Measurements from ENCODE around the gene CACNB1. TPM values are rescaled to one million over a fixed set of nuclear protein-coding genes. Genes with fewer than 3 reads are reported as not detected.

Gene CACNB1
- total RNA-seq, 2 experiments from 2014 or later: 5.3 to 5.9 TPM

- no peak for DNase-seq
- Mint-ChIP-seq H3K36me3 (ENCODE audit: low read depth) (peaks cover 3% of the 10 kb centered on the region), H3K4me3 (no peak overlapping the region), H3K4me1 (ENCODE audit: low read depth) (peaks cover 2% of the 10 kb centered on the region), H3K27ac (no peak overlapping the region), H3K27me3 (ENCODE audit: low read depth) (no peaks in the 10 kb centered on the region), H3K9me3 (no peaks in the 10 kb centered on the region)
- intact Hi-C loops (cut with micrococcal nuclease): no loop called here
- CTCF ChIA-PET: interaction anchor here (1.0 to 2.6 kb wide), 3 partner anchors 14 to 195 kb away, joined by 3 to 6 read pairs (median 4); no protein-coding TSS in a partner anchor
Observed at GRCh38 chr17:39178536-39178935, 18.9 kb downstream of the CACNB1 start.

- Mint-ChIP-seq H3K4me3 (no peak overlapping the region), H3K27me3 (ENCODE audit: low read depth) (no peaks in the 10 kb centered on the region), H3K4me1 (ENCODE audit: low read depth) (peaks cover 4% of the 10 kb centered on the region), H3K9me3 (no peaks in the 10 kb centered on the region), H3K27ac (no peak overlapping the region), H3K36me3 (ENCODE audit: low read depth) (no peaks in the 10 kb centered on the region)
- CTCF ChIA-PET: interaction anchor here (0.8 to 5.0 kb wide), 3 partner anchors 13 to 194 kb away, joined by 3 to 73 read pairs (median 44); partner anchors contain the start of gene ARL5C
- intact Hi-C loops (cut with micrococcal nuclease): no loop called here
- no peak for DNase-seq
Observed at GRCh38 chr17:39177256-39177655, 20.2 kb downstream of the CACNB1 start.

GRCh38 chr17:39175695-39176093, 21.8 kb downstream of the CACNB1 start:
- Mint-ChIP-seq H3K27ac (no peak overlapping the region), H3K4me3 (no peak overlapping the region), H3K36me3 (ENCODE audit: low read depth) (no peaks in the 10 kb centered on the region), H3K4me1 (ENCODE audit: low read depth) (peaks cover 4% of the 10 kb centered on the region), H3K27me3 (ENCODE audit: low read depth) (no peaks in the 10 kb centered on the region), H3K9me3 (no peaks in the 10 kb centered on the region)
- DNase-seq: no peak
- CTCF ChIA-PET: interaction anchor here (0.6 to 5.0 kb wide), 14 partner anchors 8 to 304 kb away, joined by 3 to 73 read pairs (median 6); partner anchors contain the start of gene ARL5C
- intact Hi-C loops (cut with micrococcal nuclease): loop anchor here (1.0 kb wide), 1 partner anchor 192 kb away; no protein-coding TSS in a partner anchor

- Mint-ChIP-seq H3K36me3 (ENCODE audit: low read depth) (no peaks in the 10 kb centered on the region), H3K9me3 (no peaks in the 10 kb centered on the region), H3K27me3 (ENCODE audit: low read depth) (no peaks in the 10 kb centered on the region), H3K4me3 (no peak overlapping the region), H3K27ac (no peak overlapping the region), H3K4me1 (ENCODE audit: low read depth) (peaks cover 4% of the 10 kb centered on the region)
- CTCF ChIA-PET: interaction anchor here (0.6 to 5.0 kb wide), 26 partner anchors 8 to 617 kb away, joined by 3 to 73 read pairs (median 4); partner anchors contain the start of genes ARL5C, PLXDC1 and RPL19
- intact Hi-C loops (cut with micrococcal nuclease): loop anchor here (1.0 kb wide), 1 partner anchor 192 kb away; no protein-coding TSS in a partner anchor
- DNase-seq: peak; percentile 85
Observed at GRCh38 chr17:39174920-39175694, 22.4 kb downstream of the CACNB1 start.

- intact Hi-C loops (cut with micrococcal nuclease): no loop called here
- Mint-ChIP-seq H3K27me3 (ENCODE audit: low read depth) (peaks cover 5% of the 10 kb centered on the region), H3K4me1 (ENCODE audit: low read depth) (peaks cover 4% of the 10 kb centered on the region), H3K27ac (no peak overlapping the region), H3K9me3 (no peaks in the 10 kb centered on the region), H3K36me3 (ENCODE audit: low read depth) (no peaks in the 10 kb centered on the region), H3K4me3 (no peak overlapping the region)
- DNase-seq: no peak
- CTCF ChIA-PET: interaction anchor here (0.8 to 5.0 kb wide), 17 partner anchors 9 to 196 kb away, joined by 3 to 73 read pairs (median 4); partner anchors contain the start of genes ARL5C, PLXDC1 and RPL19
Observed at GRCh38 chr17:39173526-39174274, 23.8 kb downstream of the CACNB1 start.

- H3K27ac Mint-ChIP-seq: no peak overlapping the region
- H3K27me3 Mint-ChIP-seq (ENCODE audit: low read depth): peaks cover 7% of the 10 kb centered on the region
- CTCF ChIA-PET: interaction anchor here (2.5 to 5.0 kb wide), 3 partner anchors 9 to 190 kb away, joined by 15 to 73 read pairs (median 44); partner anchors contain the start of genes ARL5C and PLXDC1
- no peak overlapping the region for H3K4me3 Mint-ChIP-seq
- no peaks in the 10 kb centered on the region for H3K36me3 Mint-ChIP-seq (ENCODE audit: low read depth)
- intact Hi-C loops (cut with micrococcal nuclease): no loop called here
- no peak for DNase-seq
- peaks cover 4% of the 10 kb centered on the region for H3K4me1 Mint-ChIP-seq (ENCODE audit: low read depth)
- H3K9me3 Mint-ChIP-seq: no peaks in the 10 kb centered on the region
Observed at GRCh38 chr17:39173080-39173479, 24.4 kb downstream of the CACNB1 start.

- DNase-seq: no peak
- Mint-ChIP-seq H3K9me3 (no peaks in the 10 kb centered on the region), H3K36me3 (ENCODE audit: low read depth) (no peaks in the 10 kb centered on the region), H3K27ac (no peak overlapping the region), H3K4me3 (no peak overlapping the region), H3K27me3 (ENCODE audit: low read depth) (peaks cover 7% of the 10 kb centered on the region), H3K4me1 (ENCODE audit: low read depth) (peaks cover 9% of the 10 kb centered on the region)
- CTCF ChIA-PET: interaction anchor here (1.3 to 2.5 kb wide), 3 partner anchors 19 to 188 kb away, joined by 3 to 15 read pairs (median 7); partner anchors contain the start of gene PLXDC1
- intact Hi-C loops (cut with micrococcal nuclease): no loop called here
Observed at GRCh38 chr17:39171933-39172332, 25.5 kb downstream of the CACNB1 start.

GRCh38 chr17:39170558-39170957, 26.9 kb downstream of the CACNB1 start:
- intact Hi-C loops (cut with micrococcal nuclease): no loop called here
- no peak for DNase-seq
- no peaks in the 10 kb centered on the region for H3K36me3 Mint-ChIP-seq (ENCODE audit: low read depth)
- H3K4me1 Mint-ChIP-seq (ENCODE audit: low read depth): peaks cover 11% of the 10 kb centered on the region
- H3K27ac Mint-ChIP-seq: no peak overlapping the region
- CTCF ChIA-PET: interaction anchor here (0.7 to 2.4 kb wide), 2 partner anchors 127 to 187 kb away, joined by 3 to 7 read pairs; no protein-coding TSS in a partner anchor
- no peak overlapping the region for H3K4me3 Mint-ChIP-seq
- H3K27me3 Mint-ChIP-seq (ENCODE audit: low read depth): peaks cover 18% of the 10 kb centered on the region
- H3K9me3 Mint-ChIP-seq: no peaks in the 10 kb centered on the region

GRCh38 chr17:39170109-39170508, 27.4 kb downstream of the CACNB1 start:
- CTCF ChIA-PET: interaction anchor here (0.7 to 2.4 kb wide), 7 partner anchors 17 to 203 kb away, joined by 3 to 7 read pairs (median 4); no protein-coding TSS in a partner anchor
- Mint-ChIP-seq H3K27me3 (ENCODE audit: low read depth) (peaks cover 18% of the 10 kb centered on the region), H3K9me3 (no peaks in the 10 kb centered on the region), H3K4me1 (ENCODE audit: low read depth) (peaks cover 12% of the 10 kb centered on the region), H3K4me3 (no peak overlapping the region), H3K27ac (no peak overlapping the region), H3K36me3 (ENCODE audit: low read depth) (no peaks in the 10 kb centered on the region)
- DNase-seq: no peak
- intact Hi-C loops (cut with micrococcal nuclease): no loop called here

- intact Hi-C loops (cut with micrococcal nuclease): loop anchor here (5.0 kb wide), 1 partner anchor 68 kb away; no protein-coding TSS in a partner anchor
- no peaks in the 10 kb centered on the region for H3K9me3 Mint-ChIP-seq
- H3K36me3 Mint-ChIP-seq (ENCODE audit: low read depth): no peaks in the 10 kb centered on the region
- H3K27me3 Mint-ChIP-seq (ENCODE audit: low read depth): peaks cover 23% of the 10 kb centered on the region
- H3K27ac Mint-ChIP-seq: no peak overlapping the region
- CTCF ChIA-PET: interaction anchor here (0.7 to 1.4 kb wide), 5 partner anchors 16 to 203 kb away, joined by 3 to 7 read pairs (median 4); no protein-coding TSS in a partner anchor
- no peak for DNase-seq
- peaks cover 16% of the 10 kb centered on the region for H3K4me1 Mint-ChIP-seq (ENCODE audit: low read depth)
- H3K4me3 Mint-ChIP-seq: no peak overlapping the region
Observed at GRCh38 chr17:39169518-39169917, 28.0 kb downstream of the CACNB1 start.

- Mint-ChIP-seq H3K4me3 (no peak overlapping the region), H3K36me3 (ENCODE audit: low read depth) (no peaks in the 10 kb centered on the region), H3K27ac (no peak overlapping the region), H3K27me3 (ENCODE audit: low read depth) (peaks cover 23% of the 10 kb centered on the region), H3K9me3 (no peaks in the 10 kb centered on the region), H3K4me1 (ENCODE audit: low read depth) (peaks cover 18% of the 10 kb centered on the region)
- intact Hi-C loops (cut with micrococcal nuclease): loop anchor here (5.0 kb wide), 1 partner anchor 68 kb away; no protein-coding TSS in a partner anchor
- DNase-seq: no peak
- CTCF ChIA-PET: interaction anchor here (0.6 to 1.4 kb wide), 4 partner anchors 9 to 427 kb away, joined by 3 to 7 read pairs (median 4); no protein-coding TSS in a partner anchor
Observed at GRCh38 chr17:39169101-39169500, 28.4 kb downstream of the CACNB1 start.
